HepG2 (cell line): ENCODE results near the gene NAPSA. TPM values are rescaled to one million over a fixed set of nuclear protein-coding genes. Genes with fewer than 3 reads are reported as not detected.

Experiments used
- BCL6 ChIP-seq: IDR thresholded peaks from 2 replicates; pipeline ENCODE4 v1.6.1; 2016; ENCODE audit warnings: missing genetic modification reagents, missing compliant biosample characterization
- CREM ChIP-seq, 2 experiments: sonication (generic) in 1 of 2; formaldehyde crosslinking in 1 of 2; IDR thresholded peaks; 2 replicates each; pipeline versions ENCODE4 v1.4.0 to v1.6.1; 2016 to 2020; ENCODE audit warnings: antibody characterized with exemption in 1 of 2, mild to moderate bottlenecking in 1 of 2, missing genetic modification reagents in 1 of 2
- DMTF1 ChIP-seq: sonication (generic); formaldehyde crosslinking; IDR thresholded peaks from 2 replicates; pipeline ENCODE4 v1.4.0; 2020; ENCODE audit warnings: mild to moderate bottlenecking, missing genetic modification reagents
- HES4 ChIP-seq: sonication (generic); formaldehyde crosslinking; IDR thresholded peaks from 2 replicates; pipeline ENCODE4 v1.9.0; 2021; ENCODE audit warnings: mild to moderate bottlenecking, missing genetic modification reagents, borderline replicate concordance
- IKZF5 ChIP-seq: IDR thresholded peaks from 2 replicates; pipeline ENCODE4 v1.6.1; 2018; ENCODE audit warnings: missing genetic modification reagents, mild to moderate bottlenecking, missing compliant biosample characterization
- KLF15 ChIP-seq: sonication (generic); formaldehyde crosslinking; IDR thresholded peaks from 2 replicates; pipeline ENCODE4 v1.8.1; 2023; ENCODE audit warnings: borderline replicate concordance, mild to moderate bottlenecking, inconsistent platforms, missing genetic modification reagents, mixed read lengths
- MLXIP ChIP-seq: sonication (generic); formaldehyde crosslinking; IDR thresholded peaks from 2 replicates; pipeline ENCODE4 v1.9.0; 2021; ENCODE audit warnings: missing genetic modification reagents, borderline replicate concordance
- MYNN ChIP-seq: sonication (generic); formaldehyde crosslinking; IDR thresholded peaks from 2 replicates; pipeline ENCODE4 v1.4.0; 2020; ENCODE audit warnings: mild to moderate bottlenecking, low read depth, missing genetic modification reagents
- NCOA2 ChIP-seq: sonication (generic); formaldehyde crosslinking; IDR thresholded peaks from 2 replicates; pipeline ENCODE4 v1.8.0; 2022; ENCODE audit warnings: inconsistent platforms
- NKX3-1 ChIP-seq: sonication (generic); formaldehyde crosslinking; IDR thresholded peaks from 2 replicates; pipeline ENCODE4 v1.5.0; 2020; ENCODE audit warnings: missing genetic modification reagents
- SOX6 ChIP-seq, 2 experiments: fragments of 450-650 bp in 1 of 2; sonication (generic) in 1 of 2; formaldehyde crosslinking in 1 of 2; IDR thresholded peaks; 2 replicates each; pipeline versions ENCODE4 v1.4.0 to v1.6.1; 2017 to 2020; ENCODE audit warnings: antibody characterized with exemption in 1 of 2, mild to moderate bottlenecking in 1 of 2, missing genetic modification reagents in 1 of 2
- SPEN ChIP-seq: sonication (generic); formaldehyde crosslinking; IDR thresholded peaks from 2 replicates; pipeline ENCODE4 v1.5.1; 2020; ENCODE audit warnings: low read depth, mild to moderate bottlenecking, missing genetic modification reagents
- YEATS2 ChIP-seq: sonication (generic); formaldehyde crosslinking; IDR thresholded peaks from 2 replicates; pipeline ENCODE4 v1.4.0; 2020; ENCODE audit warnings: missing genetic modification reagents, borderline replicate concordance
- ZNF558 ChIP-seq: sonication (generic); formaldehyde crosslinking; IDR thresholded peaks from 2 replicates; pipeline ENCODE4 v1.9.0; 2022; ENCODE audit warnings: mild to moderate bottlenecking, missing genetic modification reagents, borderline replicate concordance
- ZNF609 ChIP-seq: sonication (generic); formaldehyde crosslinking; IDR thresholded peaks from 2 replicates; pipeline ENCODE4 v1.4.0; 2020; ENCODE audit warnings: mild to moderate bottlenecking, missing genetic modification reagents, borderline replicate concordance
- polyA plus RNA-seq, 8 experiments: library from polyadenylated mRNA; depleted of rRNA in 3 of 8; stranded (reverse) in 7 of 8; unstranded in 1 of 8; fragments of >200 nt; fragmentation: Illumina TruSeq in 4 of 8; extraction: Trizol in 4 of 8; gene quantifications; 2 replicates each; pipeline versions ENCODE4 v1.2.1 to v1.2.3, GENCODE V29; 2011 to 2016; ENCODE audit warnings: low read depth in 4 of 8, missing spikeins in 1 of 8, mixed read lengths in 1 of 8; ENCODE audit not compliant: insufficient read depth in 1 of 8
- total RNA-seq, 5 experiments: library from RNA; depleted of rRNA; stranded (reverse); fragments of >200 nt; fragmentation: Illumina TruSeq; extraction: Trizol; gene quantifications; 2 replicates each; pipeline ENCODE4 v1.2.3, GENCODE V29; 2016; ENCODE audit warnings: low read depth in 1 of 5

Gene NAPSA
- total and polyA plus RNA-seq, 2 of the 13 experiments (the other 11 are each of a cell fraction or from before 2014, with no cell fraction given): not detected

GRCh38 chr19:50376166-50377050 is 11.0 kb upstream of the NAPSA start, which contains the start of gene NR1H2 (continued):
- no peak for TF ChIP-seq MLXIP
- peak; percentile 46; the same call in 1 of the 2 replicates for TF ChIP-seq ZNF609
- TF ChIP-seq SPEN (CRISPR knock-in tag): peak; percentile 95
- 0 out of 2 replicates have a peak, but pooled peaks have one; percentile 38 for TF ChIP-seq HES4
- peak; percentile 88; the same call in 1 of the 2 replicates for TF ChIP-seq IKZF5 (CRISPR knock-in tag)
- peak; percentile 95 for TF ChIP-seq YEATS2 (CRISPR knock-in tag)
- TF ChIP-seq BCL6: peak; percentile 45; the same call in 1 of the 2 replicates
- no peak for TF ChIP-seq MYNN (CRISPR knock-in tag)
- TF ChIP-seq CREM (IDR thresholded peaks at IDR 0.05): peak; percentile 96
- peak; percentile 56; the same call in 1 of the 2 replicates for TF ChIP-seq CREM (CRISPR knock-in tag; IDR thresholded peaks at IDR 0.05)
- TF ChIP-seq KLF15 (CRISPR knock-in tag): no peak
- TF ChIP-seq SOX6 (IDR thresholded peaks at IDR 0.05): no peak
- peak; percentile 63; the same call in 1 of the 2 replicates for TF ChIP-seq SOX6 (CRISPR knock-in tag; IDR thresholded peaks at IDR 0.05)
- peak; percentile 56; the same call in 1 of the 2 replicates for TF ChIP-seq NCOA2 (CRISPR knock-in tag)
- 0 out of 2 replicates have a peak, but pooled peaks have one; percentile 45 for TF ChIP-seq DMTF1 (CRISPR knock-in tag)
- TF ChIP-seq ZNF558: no peak
- peak; percentile 75; the same call in 1 of the 2 replicates for TF ChIP-seq NKX3-1 (CRISPR knock-in tag)
